Stimulated activated CD8-positive, alpha-beta memory T cell treated with anti-CD3 and anti-CD28 coated beads, Interleukin-2, amount 100 ng/mL, for 1 hour (primary cell): Measurements from ENCODE around the gene OR8B3.

Source experiments
- DNase-seq, 2 donors: peaks; one replicate each; pipeline ENCODE4 v3.0.0-alpha.2; 2020; ENCODE audit warnings: low read depth in 2 of 2

OR8B3 gene

GRCh38 chr11:124359566-124359965 is 39.3 kb downstream of the OR8B3 start:
- no peak for DNase-seq

DNA sequence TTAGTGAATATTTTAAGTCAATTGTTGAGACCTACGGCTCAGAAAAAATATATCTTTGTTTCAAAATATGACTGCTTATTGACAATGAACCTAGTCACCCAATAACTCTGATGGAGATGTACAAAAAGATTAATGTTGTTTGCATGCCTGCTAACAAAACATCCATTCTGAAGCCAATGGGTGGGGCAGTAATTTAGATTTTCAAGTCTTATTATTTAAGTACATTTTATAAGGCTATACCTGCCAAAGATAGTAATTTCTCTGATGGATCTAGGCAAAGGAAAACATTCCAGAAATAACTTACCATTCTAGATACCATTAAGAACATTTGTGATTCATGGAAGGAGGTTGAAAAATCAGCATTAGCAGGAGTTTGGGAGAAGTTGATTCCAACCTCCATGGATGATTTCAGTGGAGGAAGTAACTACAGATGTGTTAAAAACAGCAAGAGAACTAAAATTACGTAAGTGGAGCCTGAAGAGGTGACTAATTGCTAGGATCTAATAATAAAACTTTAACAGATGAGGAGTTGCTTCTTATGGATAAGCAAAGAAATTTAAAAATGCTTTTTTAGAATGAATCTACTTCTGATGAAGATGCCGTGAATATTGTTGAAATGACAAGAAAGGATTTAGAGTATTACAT is 52.4 kb downstream of the OR8B3 start:
- DNase-seq = no peak
